ENCODE data around the gene ANP32E. TPM values are rescaled to one million over a fixed set of nuclear protein-coding genes. Genes with fewer than 3 reads are reported as not detected.
"Not testable (repeated sequence)": the region's sequence is repeated elsewhere in the genome, so short reads cannot be mapped to it uniquely, and the experiment has no call there.

Gene ANP32E
- total RNA-seq, 2 experiments from 2014 or later, result 174 to 185 TPM

- Mint-ChIP-seq H3K9me3 (no peaks in the 10 kb centered on the region), H3K27me3 (no peaks in the 10 kb centered on the region), H3K27ac (no peak overlapping the region), H3K4me1 (ENCODE audit: low read depth) (peaks cover 12% of the 10 kb centered on the region), H3K36me3 (ENCODE audit: low read depth) (peaks cover 24% of the 10 kb centered on the region), H3K4me3 (no peak overlapping the region)
- CTCF ChIA-PET, result interaction anchor here (1.3 kb wide), 1 partner anchor 28 kb away, joined by 3 read pairs; no protein-coding TSS in a partner anchor
- no peak for TF ChIP-seq CTCF (IDR thresholded peaks at IDR 0.05)
- DNase-seq (peak; percentile 95), ATAC-seq (peak; percentile 64)
- POLR2A ChIA-PET, result interaction anchor here (0.7 to 2.5 kb wide), 15 partner anchors 10 to 348 kb away, joined by 3 to 21 read pairs (median 4); a partner anchor contains a TSS
- intact Hi-C loops (cut with micrococcal nuclease), result no loop called here
Measured at GRCh38 chr1:150234566-150235293, 1.2 kb downstream of the ANP32E start.

- intact Hi-C loops (cut with micrococcal nuclease), result no loop called here
- Mint-ChIP-seq H3K4me3 (no peak overlapping the region), H3K4me1 (ENCODE audit: low read depth) (peaks cover 12% of the 10 kb centered on the region), H3K36me3 (ENCODE audit: low read depth) (peaks cover 25% of the 10 kb centered on the region), H3K27ac (no peak overlapping the region), H3K27me3 (no peaks in the 10 kb centered on the region), H3K9me3 (no peaks in the 10 kb centered on the region)
- CTCF ChIA-PET, result no interaction called here
- ATAC-seq (no peak), DNase-seq (no peak)
- TF ChIP-seq CTCF (IDR thresholded peaks at IDR 0.05), result no peak
- POLR2A ChIA-PET, result interaction anchor here (0.6 to 2.5 kb wide), 13 partner anchors 10 to 347 kb away, joined by 3 to 11 read pairs (median 4); a partner anchor contains a TSS
Measured at GRCh38 chr1:150234309-150234565, 1.7 kb downstream of the ANP32E start.

- ATAC-seq, result no peak
- POLR2A ChIA-PET, result interaction anchor here (0.6 to 2.5 kb wide), 15 partner anchors 9 to 347 kb away, joined by 3 to 11 read pairs (median 4); a partner anchor contains a TSS
Measured at GRCh38 chr1:150233359-150234308, 2.3 kb downstream of the ANP32E start.

GRCh38 chr1:150232921-150233320 is 3.0 kb downstream of the ANP32E start:
- H3K27ac Mint-ChIP-seq; H3K27me3 Mint-ChIP-seq; H3K4me3 Mint-ChIP-seq; H3K9me3 Mint-ChIP-seq; intact Hi-C loops (cut with micrococcal nuclease); ATAC-seq; DNase-seq: not testable (repeated sequence)
- Mint-ChIP-seq H3K4me1 (ENCODE audit: low read depth) (peaks cover 12% of the 10 kb centered on the region), H3K36me3 (ENCODE audit: low read depth) (peaks cover 35% of the 10 kb centered on the region)
- POLR2A ChIA-PET, result interaction anchor here (0.7 to 2.5 kb wide), 8 partner anchors 8 to 223 kb away, joined by 3 to 11 read pairs (median 6); no protein-coding TSS in a partner anchor
- CTCF ChIA-PET, result interaction anchor here (0.6 to 1.3 kb wide), 3 partner anchors 13 to 153 kb away, joined by 3 to 4 read pairs (median 3); no protein-coding TSS in a partner anchor

More at GRCh38 chr1:150233359-150234308, 2.3 kb downstream of the ANP32E start:
- intact Hi-C loops (cut with micrococcal nuclease), result no loop called here
- Mint-ChIP-seq H3K4me3 (no peak overlapping the region), H3K4me1 (ENCODE audit: low read depth) (peaks cover 12% of the 10 kb centered on the region), H3K27ac (no peak overlapping the region), H3K9me3 (no peaks in the 10 kb centered on the region), H3K27me3 (no peaks in the 10 kb centered on the region), H3K36me3 (ENCODE audit: low read depth) (peaks cover 30% of the 10 kb centered on the region)
- TF ChIP-seq CTCF (IDR thresholded peaks at IDR 0.05), result no peak
- DNase-seq, result peak; percentile 77
- CTCF ChIA-PET, result interaction anchor here (0.6 to 1.3 kb wide), 3 partner anchors 14 to 153 kb away, joined by 3 to 4 read pairs (median 3); no protein-coding TSS in a partner anchor

- POLR2A ChIA-PET, result interaction anchor here (2.1 kb wide), 1 partner anchor 15 kb away, joined by 7 read pairs; no protein-coding TSS in a partner anchor
- ATAC-seq; H3K4me3 Mint-ChIP-seq; CTCF ChIA-PET; intact Hi-C loops (cut with micrococcal nuclease); DNase-seq; H3K27ac Mint-ChIP-seq; H3K27me3 Mint-ChIP-seq; H3K4me1 Mint-ChIP-seq (ENCODE audit: low read depth); H3K9me3 Mint-ChIP-seq: not testable (repeated sequence)
- H3K36me3 Mint-ChIP-seq (ENCODE audit: low read depth), result peaks cover 62% of the 10 kb centered on the region
Measured at GRCh38 chr1:150228246-150228645, 7.7 kb downstream of the ANP32E start.
